ENCODE results near the gene LPO.

GRCh38 chr17:58245428-58246103 is 7.2 kb downstream of the LPO start:
- TF ChIP-seq CTCF (IDR thresholded peaks at IDR 0.05; ENCODE audit: poor library complexity) (no peak), EZH2phosphoT487 (IDR thresholded peaks at IDR 0.05; ENCODE audit: low read depth, severe bottlenecking, unreplicated experiment) (no peak)

All from hepatocyte (in vitro differentiated cells).